Stimulated activated CD8-positive, alpha-beta memory T cell treated with anti-CD3 and anti-CD28 coated beads, Interleukin-2, amount 100 ng/mL, for 48 hours (primary cell): ENCODE measurements around the gene TELO2.

Experiments
- DNase-seq, 2 donors: peaks; one replicate each; pipeline ENCODE4 v3.0.0-alpha.2; 2020; ENCODE audit warnings: low read depth in 2 of 2

TELO2 gene

GRCh38 chr16:1492923-1493745, at the start of gene TELO2:
TSS of gene TELO2 (plus strand) at chr16:1493360. CDS start at chr16:1494282, 922 bp downstream.
- DNase-seq: peak; percentile 78 to 82

DNA sequence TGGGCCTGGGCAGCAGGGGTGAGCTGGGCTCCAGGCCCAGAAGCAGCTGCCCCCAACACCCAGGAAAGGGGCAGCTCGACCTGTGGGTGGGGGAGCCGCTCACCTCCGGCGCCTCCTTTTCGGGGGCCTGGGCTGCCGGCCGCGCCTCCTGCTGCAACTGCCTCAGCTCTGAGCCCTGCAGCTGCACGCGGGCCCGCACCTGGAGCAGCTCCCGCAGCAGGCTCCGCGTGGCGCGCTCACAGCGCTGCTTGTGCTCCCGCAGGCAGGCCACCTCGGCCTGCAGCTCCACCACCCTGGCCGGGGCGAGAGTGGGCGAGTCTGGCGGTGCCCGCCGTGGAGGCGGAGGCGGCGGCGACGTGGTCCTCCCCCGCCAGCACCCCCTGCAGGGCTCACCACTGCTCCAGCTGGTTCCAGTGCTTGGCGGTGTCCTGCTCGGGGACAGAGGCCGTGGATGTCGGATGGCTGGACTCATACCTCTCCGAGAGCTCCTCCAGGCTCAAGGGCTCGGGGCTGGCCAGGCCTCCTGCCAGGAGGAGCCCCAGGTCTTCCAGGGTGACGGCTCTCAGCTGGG, 49.7 kb upstream of the TELO2 start:
- DNase-seq: no peak

DNA sequence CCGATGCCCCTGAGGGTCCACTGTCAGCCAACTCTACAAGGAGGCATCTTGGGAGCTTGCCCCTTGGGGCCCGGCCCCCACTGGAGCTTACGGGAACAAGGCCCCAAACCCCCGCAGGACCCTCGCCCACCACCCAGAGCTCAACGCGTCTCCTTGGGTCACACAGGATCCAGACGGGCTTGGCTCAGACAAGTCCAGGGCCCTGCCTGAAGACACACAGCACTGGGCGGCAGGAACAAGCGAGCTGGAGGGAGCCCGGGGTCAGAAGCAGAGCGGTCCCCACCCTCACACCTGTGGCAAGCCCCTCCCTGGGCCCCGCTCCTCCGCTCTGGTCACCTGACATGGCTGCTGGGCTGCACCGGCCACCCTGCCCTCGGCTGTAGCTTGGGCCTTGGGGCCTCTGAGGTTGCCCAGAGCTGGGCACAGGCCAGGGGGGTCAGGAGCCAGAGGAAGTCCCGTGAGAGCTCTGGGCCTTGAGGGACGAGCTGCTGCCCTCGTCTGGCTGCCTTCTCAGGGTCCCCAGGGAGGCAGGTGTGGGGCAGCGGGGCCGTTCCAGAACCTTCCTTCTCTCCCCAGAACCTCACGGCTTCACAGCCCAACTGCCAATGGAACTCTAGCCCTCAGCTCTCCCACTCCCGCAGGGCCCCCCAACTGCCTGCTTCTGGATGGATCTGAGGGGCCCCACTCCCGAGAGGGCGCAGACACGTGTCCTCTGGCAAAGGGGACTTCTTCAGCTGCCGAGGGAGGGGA, 49.0 kb upstream of the TELO2 start, which contains the start of gene CCDC154:
CCDC154 (minus strand) TSS at position 577 of the 750 bp plus-strand sequence; CDS start at position 343, 234 bp downstream.
- DNase-seq: no peak

GRCh38 chr16:1444730-1445517, 48.2 kb upstream of the TELO2 start:
- DNase-seq: no peak

GRCh38 chr16:1445518-1446203, 47.5 kb upstream of the TELO2 start:
- DNase-seq: no peak

GRCh38 chr16:1446296-1447080, 46.7 kb upstream of the TELO2 start:
- no peak for DNase-seq

DNA sequence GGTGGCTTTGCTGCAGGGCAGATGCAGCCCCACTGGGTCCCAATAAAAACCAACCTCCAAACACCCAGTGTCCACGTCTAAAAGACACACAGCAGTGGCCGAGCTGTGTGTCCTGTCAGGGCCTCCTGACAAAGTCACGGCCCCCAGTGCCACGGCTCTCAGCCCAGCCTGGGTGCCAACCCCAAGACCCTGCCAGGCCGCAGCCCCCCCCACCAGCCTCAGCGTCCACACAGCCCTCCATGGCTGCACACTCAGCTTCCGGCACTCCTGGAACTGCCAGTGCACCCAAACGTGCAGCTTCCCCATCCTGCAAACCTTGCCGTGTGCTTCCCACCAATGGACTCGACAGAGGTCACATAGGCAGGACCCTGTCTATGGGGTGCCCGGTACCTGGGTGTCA, 45.2 kb upstream of the TELO2 start:
- no peak for DNase-seq

DNA sequence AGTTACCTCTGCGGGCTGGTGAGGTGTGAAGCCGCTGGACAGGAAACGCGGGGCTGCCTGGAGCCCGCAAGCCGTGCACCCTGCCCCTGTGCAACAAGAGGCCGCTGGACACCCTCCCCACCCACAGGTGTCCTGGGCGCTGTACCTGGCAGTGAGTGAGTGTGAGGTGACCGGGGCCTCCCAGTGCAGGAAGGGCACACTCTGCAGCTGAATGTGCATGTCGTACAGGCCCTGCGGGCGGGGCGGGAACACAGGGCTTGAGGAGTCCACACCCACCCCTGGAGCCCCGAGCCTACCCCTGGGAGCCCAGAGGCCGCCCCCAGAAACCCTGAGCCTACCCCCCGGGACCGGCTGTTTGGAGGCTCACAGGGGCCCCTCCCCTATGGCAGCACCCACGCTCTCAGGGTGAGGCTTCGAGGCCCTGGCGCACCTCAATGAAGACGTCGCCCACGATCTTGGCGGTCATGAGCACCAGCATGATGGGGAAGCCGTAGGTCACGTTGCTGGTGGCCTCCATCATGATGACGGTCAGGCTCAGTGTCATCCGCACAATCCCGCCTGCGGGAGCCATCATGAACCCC, 44.5 kb upstream of the TELO2 start:
- no peak for DNase-seq

DNA sequence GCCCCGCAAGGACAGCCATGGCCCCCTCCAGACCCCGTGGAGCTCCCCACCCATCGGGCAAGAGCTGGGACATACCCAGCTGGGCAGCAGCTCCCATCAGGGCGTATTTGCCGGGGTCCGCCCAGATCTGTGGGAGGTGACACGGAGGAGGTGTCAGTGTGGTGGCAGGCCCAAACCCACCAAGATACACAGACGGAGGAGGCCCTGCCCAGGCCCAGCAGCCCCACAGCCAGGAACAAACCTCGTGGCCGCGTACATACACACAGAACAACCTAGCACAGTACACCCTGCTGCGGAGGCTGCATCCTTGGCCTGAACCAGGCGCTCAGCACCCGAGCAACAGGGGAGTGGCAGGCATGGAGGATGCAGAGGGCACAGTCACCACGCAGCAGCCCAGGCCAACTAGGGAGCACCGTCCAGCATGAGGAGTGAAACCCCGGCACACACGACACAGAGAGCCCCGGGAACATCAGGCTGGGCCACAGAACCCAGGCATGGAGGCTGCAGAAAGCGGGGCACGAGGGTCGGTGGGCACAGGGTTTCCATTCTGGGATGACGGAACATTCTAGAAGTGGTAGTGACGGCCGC, 43.9 kb upstream of the TELO2 start:
- no peak for DNase-seq

DNA sequence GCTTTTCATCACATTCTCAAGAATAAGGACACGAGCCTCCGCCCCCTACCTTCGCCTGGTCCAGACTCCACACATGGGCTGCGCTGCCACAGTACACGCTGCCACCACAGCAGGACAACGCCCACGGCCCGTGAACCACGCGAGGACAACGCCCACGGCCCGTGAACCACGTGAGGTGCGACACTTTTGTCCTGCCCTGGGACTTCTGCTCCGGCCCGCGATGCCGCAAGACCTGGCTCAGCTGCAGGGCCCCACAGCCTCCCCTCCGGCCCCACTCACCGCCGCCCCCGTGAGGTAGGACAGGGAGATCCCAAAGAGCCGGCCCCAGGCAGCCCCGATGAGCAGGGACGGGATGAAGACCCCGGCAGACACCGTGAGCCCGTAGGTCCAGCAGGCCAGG, 42.9 kb upstream of the TELO2 start:
- DNase-seq: no peak

DNA sequence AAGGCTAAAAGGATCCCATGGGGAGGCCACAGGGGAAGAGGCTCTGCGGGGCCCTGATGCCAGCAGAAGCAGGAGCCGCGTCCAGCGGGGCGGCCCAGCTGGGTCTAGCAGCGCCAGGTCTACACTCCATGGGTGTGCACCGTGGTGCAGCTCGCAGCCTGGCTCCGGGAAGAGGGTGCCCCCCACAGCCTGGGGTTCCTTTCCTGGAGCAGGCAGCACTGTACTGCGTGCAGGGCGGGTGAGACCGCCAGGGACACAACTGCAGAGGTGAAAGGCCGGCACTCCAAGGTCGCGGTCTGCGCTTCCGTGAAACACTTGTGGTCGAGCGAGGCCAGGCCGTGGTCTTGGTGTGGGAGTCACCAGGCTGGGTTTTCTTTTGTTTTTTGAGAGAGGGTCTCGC, 42.3 kb upstream of the TELO2 start:
- DNase-seq: no peak

- no peak for DNase-seq
Measured at GRCh38 chr16:1451702-1452392, 41.3 kb upstream of the TELO2 start.

DNA sequence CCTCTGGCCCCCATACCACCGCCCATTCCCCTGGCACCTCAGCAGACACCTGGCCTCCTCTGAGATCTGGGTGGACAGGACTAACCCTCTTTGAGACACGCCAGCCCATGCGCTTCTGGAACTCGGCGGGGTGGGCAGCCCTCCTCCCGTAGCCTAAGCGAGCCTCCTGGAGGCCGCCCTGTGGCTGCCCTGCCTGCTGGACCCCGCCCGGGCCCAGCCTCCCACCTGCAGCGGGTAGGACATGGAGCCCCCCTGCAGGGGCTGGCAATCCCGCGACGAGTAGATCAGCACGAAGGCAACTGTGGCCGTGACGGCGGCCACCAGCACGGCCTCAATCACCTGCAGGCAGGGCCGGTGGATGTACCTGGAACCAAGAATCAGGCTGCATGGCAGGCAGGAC, 40.6 kb upstream of the TELO2 start:
- no peak for DNase-seq

DNA sequence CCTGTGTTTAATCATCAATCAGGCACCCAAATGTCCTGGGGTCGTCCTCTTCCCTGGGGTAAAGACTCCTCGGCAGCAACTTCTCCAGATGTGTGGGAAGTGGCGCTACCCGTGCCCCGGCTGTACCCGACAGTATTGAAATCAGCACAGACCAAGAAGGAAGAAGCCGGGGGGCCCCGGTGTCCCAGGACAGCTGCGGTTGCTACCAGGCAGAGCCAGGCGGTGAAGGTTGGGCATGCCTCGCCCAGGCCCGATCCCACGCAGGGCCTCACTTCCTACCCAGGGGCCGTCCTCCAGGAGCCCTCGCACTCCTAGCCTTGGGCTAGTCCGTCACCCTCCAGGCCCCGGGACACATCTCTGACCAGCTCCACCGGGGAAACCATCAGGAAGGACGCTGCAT, 39.8 kb upstream of the TELO2 start:
- no peak for DNase-seq

DNA sequence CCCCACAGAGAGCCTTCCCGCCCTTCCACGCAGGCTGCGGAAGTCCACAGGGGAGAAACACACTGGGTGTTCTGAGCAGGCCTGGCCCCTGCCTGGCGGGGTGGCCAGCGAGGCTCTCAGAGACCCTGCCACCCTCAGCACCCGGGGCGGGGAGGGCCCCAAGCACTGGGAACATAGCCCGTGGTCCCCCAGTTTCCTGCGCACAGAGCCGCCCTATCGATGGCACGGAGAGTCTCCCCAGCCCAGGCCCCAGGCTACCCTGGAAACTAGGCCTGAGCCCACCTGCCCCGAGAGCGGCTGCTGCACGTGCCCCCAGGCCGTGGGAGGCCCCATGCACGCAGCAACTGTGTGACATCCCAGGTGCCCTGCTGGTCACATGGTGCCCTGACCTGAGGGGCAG, 38.6 kb upstream of the TELO2 start:
- no peak for DNase-seq

- no peak for DNase-seq
Measured at GRCh38 chr16:1455190-1456171, 37.7 kb upstream of the TELO2 start.

- no peak for DNase-seq
Measured at GRCh38 chr16:1456951-1457350, 36.2 kb upstream of the TELO2 start.
